ENCODE data around the gene ZNHIT1. TPM values are rescaled to one million over a fixed set of nuclear protein-coding genes. Genes with fewer than 3 reads are reported as not detected.

Gene ZNHIT1
- total and polyA plus RNA-seq, 11 donors, result 47.0 to 156 (median 61.0) TPM

- ATAC-seq, result no peak
- H3K9me3 ChIP-seq, result no peaks in the 10 kb centered on the region
Observed at GRCh38 chr7:101225650-101226049, 7.7 kb downstream of the ZNHIT1 start.

GRCh38 chr7:101226721-101227120, 8.8 kb downstream of the ZNHIT1 start:
- ATAC-seq, result no peak
- DNase-seq, result no peak
- WGBS, 4 donors, result 92 to 94% (median 93%) methylated on average over 9 of the region's 9 CpGs
- H3K27me3 ChIP-seq, result no peaks in the 10 kb centered on the region
- peaks cover 0 to 69% (median 56%) of the 10 kb centered on the region in 9 donors for H3K36me3 ChIP-seq
- no peak overlapping the region for H3K4me3 ChIP-seq
- no peaks in the 10 kb centered on the region for H3K9me3 ChIP-seq
- intact Hi-C loops (cut with DNase I), result no loop called here
- TF ChIP-seq POLR2A (IDR thresholded peaks at IDR 0.05), result no peak
- TF ChIP-seq CTCF (IDR thresholded peaks at IDR 0.05), result no peak
- no peak overlapping the region for H3K27ac ChIP-seq
- H3K4me1 ChIP-seq, result peaks cover 0 to 12% (median 3%) of the 10 kb centered on the region in 12 donors

More at GRCh38 chr7:101225650-101226049, 7.7 kb downstream of the ZNHIT1 start:
- H3K4me1 ChIP-seq, result peaks cover 0 to 4% (median 0%) of the 10 kb centered on the region in 12 donors
- no peak overlapping the region for H3K27ac ChIP-seq
- H3K4me3 ChIP-seq, result no peak overlapping the region
- intact Hi-C loops (cut with DNase I), result no loop called here
- DNase-seq, result no peak
- TF ChIP-seq CTCF (IDR thresholded peaks at IDR 0.05), result no peak
- TF ChIP-seq POLR2A (IDR thresholded peaks at IDR 0.05), result no peak
- H3K36me3 ChIP-seq, result peaks cover 0 to 72% (median 56%) of the 10 kb centered on the region in 9 donors
- no peaks in the 10 kb centered on the region for H3K27me3 ChIP-seq
- WGBS, 4 donors, result 91 to 98% (median 95%) methylated on average over 6 of the region's 6 CpGs

GRCh38 chr7:101231644-101232043, 13.7 kb downstream of the ZNHIT1 start:
- 56 to 70% (median 60%) methylated on average over 6 to 7 of the region's 7 CpGs for WGBS, 4 donors
- intact Hi-C loops (cut with DNase I), result loop anchor here in 1 of 10 donors (10.0 kb wide), 1 partner anchor 53 kb away; no protein-coding TSS in a partner anchor
- H3K4me3 ChIP-seq, result peak overlapping the region in 2 of 12 donors; percentile 26 to 32

More at GRCh38 chr7:101231644-101232043, 13.7 kb downstream of the ZNHIT1 start:
- ATAC-seq (no peak), DNase-seq (peak in 1 of 5 donors; percentile 19)
- no peak for TF ChIP-seq POLR2A (IDR thresholded peaks at IDR 0.05)
- no peak for TF ChIP-seq CTCF (IDR thresholded peaks at IDR 0.05)
- Histone ChIP-seq H3K36me3 (peaks cover 0 to 26% (median 22%) of the 10 kb centered on the region in 9 donors), H3K27ac (peak overlapping the region in 2 of 12 donors; percentile 5 to 29), H3K27me3 (no peaks in the 10 kb centered on the region), H3K4me1 (peaks cover 0 to 21% (median 13%) of the 10 kb centered on the region in 12 donors), H3K9me3 (no peaks in the 10 kb centered on the region)
